GM21528 (cell line): ENCODE results near the gene PTPRS.

ENCODE experiments used
- ATAC-seq: cut with Tn5 transposase; IDR thresholded peaks from one replicate; pipeline ENCODE4 v1.9.1; 2021; ENCODE audit warnings: mild to moderate bottlenecking, moderate library complexity; ENCODE audit not compliant: unreplicated experiment, low FRiP score

PTPRS gene

DNA sequence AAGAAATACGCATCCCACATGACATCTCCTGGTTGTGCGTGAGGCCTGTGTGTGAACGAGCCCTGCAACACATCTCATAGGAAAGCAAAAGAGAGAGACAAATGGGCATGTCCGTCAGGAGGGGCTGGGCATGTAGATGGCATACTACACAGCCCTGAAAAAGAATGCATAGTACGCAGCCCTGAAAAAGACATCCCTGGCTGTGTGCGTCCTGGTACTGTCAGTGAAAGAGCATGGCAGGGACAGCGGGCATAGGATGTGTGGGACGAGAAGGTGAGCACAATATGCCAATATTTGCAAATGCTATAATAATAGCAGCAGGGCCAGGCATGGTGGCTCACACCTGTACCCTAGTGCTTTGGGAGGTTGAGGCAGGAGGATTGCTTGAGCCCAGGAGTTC lies 28.6 kb downstream of the PTPRS start:
- no peak for ATAC-seq

DNA sequence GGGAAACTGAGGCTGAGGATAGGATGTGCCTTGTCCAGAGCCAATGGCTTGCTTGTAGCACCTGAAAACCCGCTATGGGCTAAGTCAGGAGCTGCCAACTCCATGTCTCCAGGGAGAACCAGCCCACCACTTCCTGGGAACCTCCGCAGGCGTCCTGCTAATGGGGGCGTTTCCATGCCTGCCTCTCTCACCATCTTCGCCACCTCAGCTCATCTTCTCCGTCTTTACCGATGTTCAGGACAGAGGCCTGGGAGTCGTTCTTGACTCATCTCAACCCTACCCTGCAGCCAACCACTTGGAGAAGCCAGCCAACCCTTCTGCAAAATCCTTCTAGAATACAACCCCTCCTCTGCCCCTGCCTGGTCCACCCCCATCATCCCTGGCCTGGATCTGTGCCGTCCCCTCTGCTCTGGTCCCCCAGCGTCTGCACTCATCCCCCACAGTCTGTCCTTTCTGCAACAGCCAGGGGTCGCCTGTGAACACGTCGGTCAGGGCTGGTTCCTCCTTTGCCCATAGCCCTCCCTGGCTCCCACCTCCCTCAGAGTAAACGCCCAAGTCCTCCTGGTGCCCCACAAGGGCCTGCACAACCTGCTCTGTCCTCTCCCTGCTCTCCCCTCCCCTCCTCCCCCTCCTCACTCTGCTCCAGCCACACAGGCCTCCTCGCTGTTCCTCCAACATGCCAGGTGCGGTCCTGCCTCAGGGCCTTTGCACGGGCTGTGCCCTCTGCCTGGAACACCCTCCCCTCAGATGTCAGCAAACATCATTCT lies 31.0 kb downstream of the PTPRS start:
- ATAC-seq = no peak

DNA sequence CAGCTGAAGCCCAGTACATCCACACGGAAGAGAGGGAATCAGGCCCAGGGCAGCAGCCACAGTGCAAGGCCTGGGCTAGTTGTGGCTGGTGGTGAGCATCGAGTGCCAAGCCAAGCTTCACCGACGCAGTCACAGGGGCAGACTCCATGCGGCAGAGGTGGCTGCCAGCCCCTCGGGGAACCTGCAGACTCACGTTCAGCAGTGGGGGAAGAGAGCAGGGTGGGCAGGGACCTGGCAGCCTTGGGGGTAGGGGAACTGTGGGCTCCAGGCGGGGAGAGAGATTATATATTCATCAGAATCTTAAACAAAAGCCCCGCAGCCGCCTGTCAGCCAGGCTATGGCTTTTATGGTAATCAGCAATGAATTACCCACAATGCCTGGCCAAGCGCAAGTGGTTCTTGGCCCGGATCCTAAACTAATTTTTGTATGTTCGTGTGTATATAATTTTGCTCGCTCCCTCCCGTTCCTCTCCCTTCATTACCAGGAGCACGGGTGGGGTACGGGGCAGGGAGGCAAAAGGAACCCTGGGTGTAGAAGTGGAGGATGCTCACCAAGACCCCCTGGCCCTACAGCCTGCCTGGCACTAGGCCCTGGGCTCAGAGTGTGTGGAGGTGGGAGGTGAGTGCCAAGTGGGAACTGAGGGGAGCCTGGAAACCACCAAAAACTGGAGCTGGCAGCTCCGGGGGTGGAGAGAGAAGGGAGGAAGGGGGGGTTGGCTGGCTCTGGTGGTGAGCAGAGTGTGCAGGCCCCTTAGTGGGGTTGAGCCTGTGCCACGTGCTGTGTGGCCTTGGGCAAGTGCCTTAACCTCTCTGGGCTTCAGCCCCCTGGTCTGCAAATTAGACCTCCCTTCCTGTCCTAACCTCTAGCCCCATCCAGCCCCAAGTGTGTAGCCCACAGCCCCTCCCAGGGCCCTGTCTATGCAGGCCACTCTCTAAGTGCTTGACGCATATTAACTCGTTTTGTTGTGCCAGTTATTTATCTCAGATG lies 31.9 kb downstream of the PTPRS start:
- ATAC-seq = no peak

DNA sequence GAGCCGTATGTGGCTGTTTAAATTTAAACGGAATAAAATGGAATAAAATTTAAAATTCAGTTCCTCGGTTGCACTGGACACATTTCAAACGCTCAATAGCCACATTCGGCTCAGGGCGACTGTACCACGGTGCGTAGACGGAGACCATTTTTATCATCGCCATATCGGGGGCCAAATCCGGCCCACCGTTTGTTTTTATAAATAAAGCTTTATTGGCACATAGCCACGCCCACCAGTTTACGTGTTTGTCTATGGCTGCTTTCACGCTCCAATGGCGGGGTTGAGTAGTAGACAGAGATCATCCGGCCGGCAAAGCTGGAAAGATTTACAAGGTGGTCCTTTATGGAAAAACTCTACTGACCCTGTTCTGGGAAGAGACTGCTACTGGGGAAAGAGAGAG lies 33.0 kb downstream of the PTPRS start:
- no peak for ATAC-seq

DNA sequence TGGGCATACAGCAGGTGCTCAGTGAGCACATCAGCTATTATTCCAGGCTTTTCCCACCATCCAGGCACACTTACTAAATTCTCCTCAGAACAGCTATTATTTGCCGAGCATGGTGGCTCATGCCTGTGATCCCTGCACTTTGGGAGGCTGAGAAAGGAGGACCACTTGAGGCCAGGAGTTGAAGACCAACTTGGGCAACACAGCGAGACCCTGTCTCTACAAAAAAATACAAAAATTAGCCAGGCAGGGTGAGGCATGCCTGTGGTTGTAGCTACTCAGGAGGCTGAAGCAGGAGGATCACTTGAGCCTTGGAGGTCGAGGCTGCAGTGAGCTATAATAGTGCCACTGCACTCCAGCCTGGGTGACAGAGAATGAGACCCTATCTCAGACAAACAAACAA lies 35.4 kb downstream of the PTPRS start:
- ATAC-seq = no peak

DNA sequence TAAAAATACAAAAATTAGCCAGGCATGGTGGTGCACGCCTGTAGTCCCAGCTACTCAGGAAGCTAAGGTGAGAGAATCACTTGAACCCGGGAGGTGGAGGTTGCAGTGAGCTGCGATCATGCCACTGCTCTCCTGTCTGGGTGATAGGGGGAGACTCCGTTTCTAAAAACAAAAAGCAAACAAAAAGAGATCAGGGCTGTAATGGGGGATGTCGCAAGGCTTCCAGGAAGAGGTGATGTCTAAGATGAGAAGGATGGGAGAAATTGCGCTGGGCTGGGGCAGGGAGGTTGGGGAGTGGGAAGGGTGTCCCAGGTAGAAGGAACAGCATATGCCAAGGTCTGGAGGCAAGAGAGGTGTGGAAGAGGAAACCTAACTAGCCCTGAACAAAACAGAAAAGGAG lies 36.1 kb downstream of the PTPRS start:
- no peak for ATAC-seq

DNA sequence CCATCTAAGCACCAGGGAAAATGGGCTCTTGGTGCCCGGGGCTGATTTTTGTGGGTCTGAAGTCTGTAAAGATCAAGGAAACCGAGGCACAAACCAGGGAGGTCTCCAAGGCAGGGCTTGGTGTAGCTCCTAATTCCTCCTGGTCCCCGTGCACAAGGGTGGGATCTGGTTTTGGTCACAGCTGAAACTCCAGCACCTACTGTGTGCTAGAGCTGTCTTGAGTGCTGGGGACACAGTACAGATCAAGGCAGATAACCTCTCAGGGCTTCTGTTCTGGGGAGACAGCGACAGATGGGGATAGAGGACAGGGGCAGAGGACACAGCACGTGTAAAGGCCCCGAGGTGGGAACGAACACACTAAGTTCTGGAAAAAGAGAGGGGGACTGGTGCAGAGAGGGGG lies 37.4 kb downstream of the PTPRS start:
- no peak for ATAC-seq

DNA sequence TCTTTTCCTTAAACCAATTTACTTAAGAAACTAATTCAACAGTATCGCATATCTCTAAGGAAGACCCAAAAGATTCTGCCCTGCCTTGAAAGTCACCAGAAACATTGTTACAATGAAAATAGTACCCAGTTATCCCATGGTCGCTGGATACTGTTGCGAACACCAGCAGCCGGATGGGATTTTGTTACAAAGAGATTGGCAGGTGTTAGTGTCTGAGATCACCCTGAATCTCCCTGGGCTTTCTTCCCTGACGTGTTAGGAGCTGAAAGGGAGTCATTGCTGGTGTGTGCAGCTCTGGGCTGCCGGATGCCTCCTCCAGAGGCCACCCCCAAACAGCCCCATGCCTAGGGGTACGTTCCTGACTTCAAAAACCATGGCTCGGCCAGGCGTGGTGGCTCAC lies 38.2 kb downstream of the PTPRS start:
- no peak for ATAC-seq

DNA sequence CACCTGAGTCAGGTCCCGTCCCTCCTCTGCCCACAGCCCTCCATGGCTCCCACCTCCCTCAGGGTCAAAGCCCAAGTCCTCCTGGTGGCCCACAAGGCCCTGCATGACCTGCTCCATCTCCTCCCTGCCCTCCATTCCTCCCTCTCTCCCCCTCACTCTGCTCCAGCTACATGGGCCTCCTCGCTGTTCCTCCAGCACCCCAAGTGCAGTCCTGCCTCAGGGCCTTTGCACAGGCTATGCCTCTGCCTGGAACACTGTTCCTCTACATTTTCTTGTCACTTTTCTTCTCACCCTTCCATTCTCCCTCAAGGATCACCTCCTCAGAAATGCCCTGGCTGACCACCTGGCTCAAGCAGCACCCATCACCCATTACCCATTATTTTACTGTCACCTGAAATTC lies 41.5 kb downstream of the PTPRS start:
- no peak for ATAC-seq

DNA sequence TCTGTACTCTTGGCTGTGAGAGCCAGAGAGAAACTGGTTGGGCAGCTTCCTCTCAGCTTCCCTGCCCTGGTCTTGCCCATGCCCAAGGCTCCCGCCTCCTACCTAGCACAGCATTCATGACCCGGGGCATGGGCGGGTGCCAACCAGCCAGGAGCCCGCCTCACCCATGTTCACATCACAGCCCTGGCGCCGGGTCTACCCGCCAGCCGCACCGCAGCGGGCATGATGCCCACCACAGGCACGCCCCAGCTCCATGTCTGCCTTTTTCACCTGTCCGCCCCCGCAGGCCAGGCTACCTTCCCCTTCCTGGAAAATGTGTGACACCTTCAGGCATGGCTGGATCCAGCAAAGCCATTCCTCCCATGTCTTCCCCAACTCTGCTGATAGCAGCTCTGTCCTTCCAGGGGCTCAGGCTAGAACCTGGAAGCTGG lies 42.1 kb downstream of the PTPRS start:
- no peak for ATAC-seq

DNA sequence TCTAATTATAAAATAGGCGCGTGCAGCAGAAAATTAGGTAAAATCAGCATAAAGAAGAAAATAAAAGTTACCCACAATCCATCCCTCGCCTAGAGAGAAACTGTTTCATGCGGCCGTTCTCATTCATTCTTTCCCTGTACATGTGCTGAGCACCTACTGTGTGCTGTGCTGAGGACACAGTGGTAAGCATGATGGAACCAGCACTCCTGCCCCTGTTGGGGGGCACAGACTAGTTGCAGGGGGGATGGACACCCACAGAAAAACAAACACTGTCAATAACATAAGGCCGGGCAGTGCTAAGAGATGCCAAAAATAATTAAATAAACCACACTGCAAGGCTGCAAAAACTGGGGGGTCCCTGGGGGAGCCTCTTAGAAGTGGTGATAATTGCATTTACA lies 43.3 kb downstream of the PTPRS start:
- no peak for ATAC-seq

DNA sequence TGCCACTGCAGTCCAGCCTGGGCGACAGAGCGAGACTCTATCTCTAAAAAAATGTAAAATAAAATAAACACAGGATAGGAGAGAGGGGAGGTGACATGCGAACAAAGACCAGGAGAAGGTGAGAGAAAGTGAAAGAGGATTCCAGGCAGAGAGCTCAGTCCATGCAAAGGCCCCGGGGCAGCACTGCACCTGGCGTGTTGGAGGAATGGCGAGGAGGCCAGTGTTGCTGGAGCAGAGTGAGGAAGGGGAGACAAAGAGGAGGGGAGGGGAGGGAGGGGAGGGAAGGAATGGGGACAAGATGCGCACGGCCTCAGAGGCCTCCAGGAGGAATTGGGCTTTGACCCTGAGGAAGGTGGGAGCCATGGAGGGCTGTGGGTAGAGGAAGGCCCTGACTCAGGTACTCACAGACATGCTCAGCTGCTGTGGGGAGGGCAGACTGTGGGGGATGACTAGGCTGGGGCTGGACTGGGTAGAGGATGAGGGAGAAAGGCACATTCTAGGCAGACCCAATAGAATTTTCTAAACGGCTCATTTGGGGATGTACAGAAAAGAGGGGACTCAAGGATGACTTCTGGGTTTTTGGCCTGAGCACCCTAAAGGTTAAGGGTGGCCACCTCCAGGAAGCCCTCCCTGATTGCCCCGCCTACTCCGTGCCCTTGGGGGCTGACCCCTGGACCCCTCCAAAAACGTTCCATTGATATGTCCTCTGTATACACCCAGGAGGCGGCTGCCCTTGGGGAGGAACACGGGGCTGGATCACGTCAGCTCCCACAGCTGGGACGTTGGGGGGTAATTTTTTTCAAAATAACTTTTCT lies 43.9 kb downstream of the PTPRS start:
- ATAC-seq = no peak

DNA sequence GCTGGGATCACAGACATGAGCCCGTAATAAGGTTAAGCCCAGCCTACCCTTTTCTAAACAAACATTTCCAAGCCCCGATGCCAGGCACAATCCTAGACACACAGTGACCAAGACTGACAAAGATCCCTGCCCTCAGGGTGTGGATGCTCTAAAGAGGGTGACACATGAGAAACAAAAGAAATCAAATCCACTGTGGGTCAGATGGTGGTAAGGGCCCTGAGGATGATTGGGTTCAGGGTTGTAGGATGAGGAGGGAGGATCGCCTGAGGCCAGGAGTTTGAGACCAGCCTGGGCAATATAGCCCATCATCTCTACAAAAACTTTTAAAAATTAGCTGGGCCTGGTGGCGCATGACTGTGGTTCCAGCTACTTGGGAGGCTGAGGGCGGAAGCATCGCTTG lies 44.6 kb downstream of the PTPRS start:
- ATAC-seq = no peak

DNA sequence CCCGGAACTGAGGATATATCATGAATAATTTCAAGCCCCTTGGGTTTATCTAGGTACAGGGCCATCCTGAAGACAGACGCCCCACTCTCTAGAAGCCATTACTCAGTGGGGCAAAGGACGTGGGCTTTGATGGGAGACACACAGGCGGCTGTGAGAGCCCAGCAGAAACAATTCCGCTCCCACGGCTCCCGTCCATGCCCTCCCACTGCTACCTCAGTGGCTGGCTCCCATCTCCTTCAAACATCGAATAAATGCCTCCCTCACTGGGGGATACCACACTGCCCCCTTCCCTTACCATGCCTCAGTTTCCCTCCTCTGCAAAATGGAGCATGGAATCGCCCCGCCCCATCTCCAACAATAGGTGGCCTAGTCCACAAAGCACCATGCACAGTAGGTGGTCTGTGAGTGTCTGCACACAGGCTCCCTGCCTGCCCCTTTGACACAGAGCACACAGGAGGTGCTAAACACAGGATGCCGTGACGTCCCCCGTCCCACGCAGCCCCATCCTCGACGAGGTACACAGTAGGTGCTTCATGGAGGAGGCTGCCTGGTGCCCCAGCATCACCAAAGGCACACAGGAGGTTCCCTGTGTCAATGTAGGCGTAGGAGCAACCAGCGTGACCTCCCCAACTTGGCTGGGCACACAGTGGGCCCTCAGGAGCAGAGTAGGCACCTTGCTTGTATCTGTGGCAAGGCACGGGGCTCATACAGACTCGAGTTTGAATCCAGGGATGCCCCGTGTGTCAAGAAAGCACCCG lies 46.0 kb downstream of the PTPRS start:
- ATAC-seq = no peak

DNA sequence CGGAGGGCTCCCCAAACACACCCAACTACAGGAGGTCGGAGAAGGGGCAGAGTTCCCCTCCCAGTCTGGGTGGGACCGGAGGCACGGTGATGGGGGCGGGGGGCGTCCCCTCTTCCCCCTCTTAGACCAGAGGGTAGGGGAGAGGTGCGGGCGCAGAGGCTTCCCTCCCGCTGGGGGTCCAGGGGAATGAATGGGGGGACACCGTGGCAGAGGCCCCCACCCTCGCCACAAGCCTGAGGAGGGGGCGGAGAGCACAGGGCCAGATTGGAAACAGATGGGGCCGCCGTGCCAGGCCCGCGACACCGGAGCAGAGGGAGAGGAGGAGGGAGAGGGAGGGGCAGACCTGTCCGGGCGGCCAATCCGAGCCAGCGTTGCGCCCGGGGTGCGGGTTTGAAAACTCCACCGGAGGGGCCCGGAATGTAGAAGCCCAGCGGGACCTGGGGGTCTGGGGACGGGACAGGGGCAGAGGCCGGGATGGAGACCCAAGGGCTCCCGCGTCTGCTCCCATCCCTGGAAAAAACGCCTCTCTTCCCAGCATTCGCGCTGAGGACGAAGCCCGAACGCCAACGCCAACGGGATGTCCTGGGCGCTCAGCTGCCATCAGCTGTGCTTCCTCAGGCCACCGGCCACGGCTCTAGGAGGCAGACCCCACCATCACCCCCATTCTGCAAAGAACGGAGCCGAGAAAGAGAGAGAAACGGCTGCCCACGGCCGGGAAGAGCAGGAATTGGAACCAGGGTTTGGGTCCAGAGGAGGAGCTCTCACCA lies 46.8 kb downstream of the PTPRS start:
- no peak for ATAC-seq

DNA sequence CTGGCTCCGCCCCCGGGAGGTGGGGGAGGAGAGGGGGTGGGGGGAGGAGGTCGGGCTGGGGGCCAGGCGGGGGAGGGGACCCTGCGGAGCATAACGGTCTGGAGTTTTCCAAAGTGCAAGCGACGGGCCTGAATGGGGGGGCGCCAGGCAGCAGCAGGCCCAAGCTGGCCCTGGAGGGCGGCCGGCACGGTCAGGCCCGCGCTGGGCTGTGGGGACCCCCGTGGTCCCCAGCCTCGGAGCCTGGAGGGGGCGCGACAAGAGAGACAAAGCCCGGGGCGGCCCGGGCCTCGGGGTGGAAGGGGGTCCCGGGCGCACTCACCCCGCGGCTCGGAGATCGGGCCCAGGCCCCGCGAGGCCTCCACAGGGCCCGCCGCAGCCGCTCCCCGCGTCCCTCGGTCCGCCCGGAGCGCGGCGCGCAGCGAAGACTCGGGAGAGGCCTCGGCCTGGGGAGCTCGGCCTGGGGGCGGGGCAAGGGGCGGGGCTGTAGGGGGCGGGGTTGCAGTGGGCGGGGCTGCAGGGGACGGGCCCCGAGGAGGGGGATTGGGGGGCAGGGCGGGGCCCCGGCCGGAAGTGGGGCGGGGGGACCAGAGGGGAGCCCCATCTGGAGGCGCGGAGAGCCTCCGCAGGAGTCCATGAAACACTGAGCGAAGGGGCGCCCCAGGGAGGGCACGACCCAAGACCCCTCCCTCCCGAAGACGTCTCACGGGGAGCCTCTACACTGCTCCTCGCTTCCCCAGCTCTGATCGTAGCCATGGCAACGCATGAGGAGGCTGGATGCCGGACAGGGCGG lies 47.6 kb downstream of the PTPRS start:
- ATAC-seq = no peak

DNA sequence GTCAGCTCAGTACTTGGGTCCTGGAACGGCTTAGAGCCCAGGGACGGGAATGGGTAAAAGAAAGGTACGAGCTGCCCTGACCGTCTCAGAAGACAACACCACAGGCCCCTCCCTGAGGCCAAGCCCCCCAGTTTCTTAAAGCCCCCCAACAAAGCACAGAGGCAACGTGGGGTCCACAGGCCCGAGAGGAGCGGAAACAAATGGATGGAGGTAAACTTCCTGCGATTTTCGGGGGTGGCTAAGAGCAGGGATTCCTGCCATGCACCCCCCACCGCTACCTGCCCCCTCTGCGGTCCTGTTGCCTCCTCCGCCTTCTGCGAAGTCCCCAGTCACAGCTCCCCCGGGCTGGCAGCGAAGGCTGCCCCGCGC lies 48.2 kb downstream of the PTPRS start:
- no peak for ATAC-seq

DNA sequence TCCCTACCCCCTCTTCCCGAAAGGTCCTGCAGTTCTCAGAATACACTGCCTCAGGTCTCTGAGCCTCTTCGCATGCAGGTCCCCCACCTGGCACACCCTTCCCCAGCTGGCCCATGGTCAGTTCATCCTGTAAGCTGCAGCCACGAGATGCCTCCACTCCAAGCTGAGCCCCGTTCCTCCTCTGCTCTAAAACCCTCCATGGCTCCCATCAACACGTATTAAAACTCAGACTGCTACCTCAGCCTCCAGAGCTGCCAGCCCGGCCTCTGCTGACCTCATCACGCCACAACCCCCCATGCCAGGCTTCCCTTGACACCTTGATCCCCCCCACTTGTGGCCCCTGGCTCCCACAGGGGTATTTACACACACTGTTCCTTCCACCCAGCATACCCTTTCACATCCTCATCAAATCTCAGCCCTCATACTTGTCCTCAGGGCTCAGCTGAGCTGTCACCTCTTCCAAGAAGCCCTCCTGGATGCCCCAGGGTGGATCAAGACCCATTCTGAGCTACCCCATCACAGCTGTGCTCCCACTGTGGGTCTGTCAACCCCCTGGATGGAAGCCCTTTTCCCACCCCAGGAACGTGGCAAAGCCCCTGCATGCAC lies 48.9 kb downstream of the PTPRS start:
- no peak for ATAC-seq
